ENCODE results near the gene CPLX3. TPM values are rescaled to one million over a fixed set of nuclear protein-coding genes. Genes with fewer than 3 reads are reported as not detected.
"Not testable (repeated sequence)": the region's sequence is repeated elsewhere in the genome, so short reads cannot be mapped to it uniquely, and the experiment has no call there.

CPLX3 gene, protein sequence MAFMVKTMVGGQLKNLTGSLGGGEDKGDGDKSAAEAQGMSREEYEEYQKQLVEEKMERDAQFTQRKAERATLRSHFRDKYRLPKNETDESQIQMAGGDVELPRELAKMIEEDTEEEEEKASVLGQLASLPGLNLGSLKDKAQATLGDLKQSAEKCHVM
- not detected for total RNA-seq

DNA sequence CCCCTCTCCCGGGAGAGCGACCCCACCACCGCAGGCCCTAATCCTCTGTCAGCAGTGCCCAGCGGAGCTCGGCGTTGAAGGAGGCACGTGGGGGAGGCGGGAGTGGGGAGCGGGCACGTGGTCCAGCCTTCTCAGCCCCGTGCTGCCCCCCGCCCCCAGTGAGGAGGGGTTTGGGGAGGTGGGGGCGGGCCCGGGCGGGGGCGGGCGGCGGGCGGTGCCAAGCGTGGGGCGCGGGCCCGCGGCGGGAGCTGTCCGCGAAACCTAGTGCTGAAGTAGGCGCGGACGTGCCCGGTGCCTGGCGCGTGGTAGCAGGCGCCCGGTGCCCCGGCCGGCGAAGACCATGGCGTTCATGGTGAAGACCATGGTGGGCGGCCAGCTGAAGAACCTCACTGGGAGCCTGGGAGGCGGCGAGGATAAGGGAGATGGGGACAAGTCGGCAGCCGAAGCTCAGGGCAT is at the start of gene CPLX3:
Gene CPLX3, plus strand, starts transcription at position 264 of the 456 bp plus-strand sequence. Its CDS starts 77 bp downstream, at position 341.
- DNase-seq (ENCODE audit: low spot score): no peak

DNA sequence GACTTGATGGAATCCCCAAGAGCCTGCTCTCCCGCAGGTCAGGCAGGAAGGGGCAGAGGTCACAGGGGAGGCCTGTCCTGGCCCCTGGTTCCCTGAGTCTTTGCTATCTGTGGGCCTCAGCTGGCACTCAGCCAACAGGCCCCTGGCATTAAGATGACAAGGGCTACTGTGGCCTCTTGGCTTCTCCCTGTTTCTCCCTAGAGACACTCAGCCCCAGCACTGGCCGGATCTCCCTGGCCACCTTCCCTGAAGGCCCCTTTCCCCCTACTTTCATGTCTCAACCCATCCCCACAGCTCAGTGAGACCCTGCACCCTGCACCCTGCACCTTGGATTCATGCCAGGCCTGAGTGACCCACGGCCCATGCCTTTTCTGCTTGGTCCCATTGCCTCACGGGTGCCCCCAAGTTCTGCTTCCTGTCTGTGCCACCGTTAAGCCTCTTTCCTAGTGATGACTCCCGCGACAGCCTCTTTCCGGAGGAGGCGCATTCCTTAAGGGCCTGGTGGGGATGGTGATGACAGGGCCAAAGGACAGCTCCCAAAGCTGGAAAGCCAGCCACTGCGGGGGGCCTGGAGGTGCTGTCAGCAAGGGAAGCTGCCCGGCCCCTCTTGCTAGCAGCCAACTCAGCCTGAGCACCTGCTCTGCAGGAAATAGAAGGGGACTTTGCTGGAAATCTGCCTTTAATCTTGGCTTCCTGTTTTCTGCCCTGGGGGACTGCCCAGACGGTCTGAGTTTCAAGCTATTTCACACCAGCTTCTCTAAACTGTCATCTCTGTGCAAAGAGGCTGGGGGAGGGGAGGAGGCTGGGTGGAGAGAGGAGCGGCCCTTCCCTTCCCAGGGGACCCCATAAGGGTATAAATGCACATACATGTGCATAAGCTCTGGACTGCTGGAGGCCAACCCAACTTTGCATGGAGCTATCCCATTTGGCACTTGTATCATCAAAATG is 49.3 kb upstream of the CPLX3 start:
- no peak for DNase-seq (ENCODE audit: low spot score)

DNA sequence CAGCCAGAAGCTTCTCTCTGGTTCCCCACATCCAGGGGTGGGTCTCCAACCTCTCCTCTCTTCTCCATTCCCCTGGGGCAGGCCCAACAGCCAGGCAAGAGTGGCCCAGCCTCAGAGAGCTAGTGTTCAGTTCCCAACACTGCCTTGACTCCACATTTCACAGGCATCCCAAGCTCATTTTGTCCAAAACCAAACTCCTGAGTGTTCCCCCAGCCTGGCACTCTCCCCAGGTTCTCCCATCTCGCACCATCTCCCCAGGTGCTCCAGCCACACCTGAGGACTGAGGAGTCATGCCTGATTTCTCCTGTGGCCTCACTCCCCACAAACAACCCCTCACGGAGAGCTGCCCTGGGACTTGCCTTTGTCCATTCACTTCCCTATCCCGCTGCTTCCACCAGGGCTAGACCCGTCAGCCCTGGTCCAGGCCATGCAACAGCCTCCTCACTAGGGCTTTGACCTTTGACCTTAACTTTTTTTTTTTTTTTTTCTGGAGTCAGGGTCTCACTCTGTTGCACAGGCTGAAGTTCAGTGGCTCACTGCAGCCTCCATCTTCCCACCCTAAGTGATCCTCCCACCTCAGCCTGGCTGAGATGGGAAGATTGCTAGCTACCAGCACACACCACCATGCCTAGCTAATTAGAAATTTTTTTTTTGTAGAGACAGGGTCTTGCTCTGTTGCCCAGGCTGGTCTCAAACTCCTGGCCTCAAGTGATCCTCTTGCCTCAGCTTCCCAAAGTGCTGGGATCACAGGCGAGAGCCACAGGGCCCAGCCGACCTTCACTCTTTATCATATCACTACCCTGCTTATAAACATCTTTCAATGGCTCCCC is 48.4 kb upstream of the CPLX3 start:
- no peak for DNase-seq (ENCODE audit: low spot score)

DNA sequence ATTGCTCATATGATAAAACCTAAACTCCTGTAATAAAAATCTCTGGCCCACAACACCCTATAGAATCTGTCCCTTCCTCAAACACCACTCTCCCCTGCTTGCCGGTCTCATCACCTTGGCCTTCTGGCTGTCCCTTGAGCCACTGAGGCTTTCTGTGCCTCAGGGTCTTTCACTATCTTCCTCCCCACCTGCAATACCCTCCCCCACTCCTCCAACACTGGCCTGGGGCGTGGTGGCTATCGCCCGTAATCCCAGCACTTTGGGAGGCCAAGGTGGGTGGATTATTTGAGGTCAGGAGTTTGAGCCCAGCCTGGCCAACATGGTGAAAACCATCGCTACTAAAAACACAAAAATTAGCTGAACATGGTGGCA is 47.8 kb upstream of the CPLX3 start:
- no peak for DNase-seq (ENCODE audit: low spot score)

DNA sequence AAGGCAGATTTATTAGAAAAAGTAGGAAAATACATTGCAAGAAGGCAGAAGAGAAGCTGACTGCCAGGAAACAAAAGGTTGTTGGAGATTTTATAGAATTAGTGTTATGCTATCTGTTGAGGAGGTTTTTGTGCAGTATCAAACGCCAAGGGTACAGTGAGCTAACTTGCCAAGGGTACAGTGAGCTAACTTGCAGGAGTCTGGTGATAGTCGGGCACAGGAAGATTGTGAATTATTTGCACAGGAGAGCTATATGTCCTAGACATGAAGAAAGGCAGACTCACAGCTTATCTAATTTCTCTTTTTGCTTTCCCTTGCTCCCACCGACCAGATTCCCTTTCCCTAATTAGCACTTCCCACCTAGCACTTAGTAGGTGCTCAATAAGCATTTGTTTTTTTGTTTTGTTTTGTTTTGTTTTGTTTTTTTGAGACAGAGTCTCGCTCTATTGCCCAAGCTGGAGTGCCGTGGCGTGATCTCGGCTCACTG is 47.2 kb upstream of the CPLX3 start:
- DNase-seq (ENCODE audit: low spot score): no peak

DNA sequence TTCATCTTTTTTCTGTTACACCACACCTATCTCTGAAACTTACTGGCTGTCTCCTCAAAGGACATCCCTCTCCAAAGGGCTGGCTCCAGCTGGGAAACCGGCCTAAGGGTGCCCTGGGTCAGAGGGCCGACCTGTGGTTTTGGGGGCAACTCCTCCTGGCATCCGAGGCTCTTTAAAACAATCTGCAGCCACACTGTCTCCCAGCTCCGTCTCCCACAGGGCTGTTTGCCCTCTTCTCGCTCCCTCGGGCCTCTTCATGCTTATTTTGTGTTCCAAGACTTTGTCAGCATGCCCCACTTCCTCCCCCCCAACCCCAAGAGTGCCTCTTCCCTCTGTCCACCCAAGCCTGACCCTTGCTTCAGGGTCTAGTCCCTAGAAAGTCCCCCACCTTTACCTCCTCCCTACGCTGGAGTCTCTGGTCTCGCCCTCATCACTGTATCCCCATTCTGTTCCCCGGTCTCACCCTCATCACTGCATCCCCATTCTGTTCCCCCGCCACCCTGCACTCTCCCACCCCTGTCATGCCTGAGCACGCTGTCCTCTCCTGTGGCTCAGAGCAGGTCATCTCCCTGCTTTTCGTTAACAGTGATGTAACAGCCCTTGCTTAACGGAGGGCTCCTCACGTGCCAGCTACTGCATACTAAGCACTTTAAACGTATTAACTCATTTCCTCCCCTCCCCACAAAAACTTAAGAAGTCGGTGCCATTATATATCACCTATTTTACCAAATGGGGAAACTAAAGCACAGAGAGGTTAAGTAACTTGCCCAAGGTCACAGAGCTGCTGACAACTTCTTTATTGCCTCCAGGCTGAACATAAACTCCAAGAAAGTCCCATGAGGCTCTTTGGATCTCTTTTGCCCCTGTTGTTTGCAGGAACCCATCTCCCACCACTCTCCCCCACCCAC is 45.6 kb upstream of the CPLX3 start:
- no peak for DNase-seq (ENCODE audit: low spot score)

DNA sequence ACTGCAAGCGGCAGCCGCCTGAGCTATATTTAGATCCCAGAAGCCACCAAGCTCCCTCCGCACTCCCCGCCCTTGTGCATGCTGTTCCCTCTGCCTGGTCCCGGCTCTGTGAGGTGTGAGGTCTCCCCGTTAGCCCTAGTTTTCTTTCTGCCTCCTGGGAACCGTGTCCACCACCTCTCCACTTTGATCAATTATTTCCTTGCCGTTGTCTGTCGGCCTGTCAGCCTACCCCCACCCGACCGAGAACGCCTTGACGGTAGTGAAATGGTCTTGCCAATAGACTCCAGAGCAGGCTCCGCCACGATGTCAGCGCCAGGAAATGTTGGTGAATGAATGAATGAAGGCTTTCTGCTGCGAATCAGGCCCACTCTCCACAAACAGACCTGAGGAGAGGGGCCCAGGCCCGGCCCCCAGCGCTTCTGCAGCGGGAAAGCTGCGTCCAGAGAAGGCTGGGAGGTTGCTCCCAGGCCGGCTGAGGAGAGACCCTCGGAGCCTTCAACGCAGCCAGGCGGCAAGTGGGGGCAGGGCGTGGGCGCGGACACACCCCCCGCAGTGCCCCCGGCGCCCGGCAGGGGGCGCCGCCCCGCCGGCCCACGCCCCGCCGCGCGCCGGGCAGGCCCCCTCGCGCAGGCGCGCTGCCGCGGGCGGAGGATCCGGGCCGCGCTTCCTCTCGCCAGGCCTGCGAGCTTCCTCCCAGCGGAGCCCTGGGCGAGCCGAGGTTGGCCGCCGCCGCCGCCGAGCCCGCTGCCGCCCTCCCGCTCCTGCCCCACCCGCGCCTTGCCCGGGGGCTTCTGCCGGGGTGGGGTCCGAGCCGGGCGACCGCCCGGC is 44.8 kb upstream of the CPLX3 start, which contains the start of gene CSK:
Gene CSK, plus strand, starts transcription at position 650 of the 828 bp plus-strand sequence. CDS start 16,218 bp downstream, outside the sequence.
- peak; percentile 67 for DNase-seq (ENCODE audit: low spot score)

DNA sequence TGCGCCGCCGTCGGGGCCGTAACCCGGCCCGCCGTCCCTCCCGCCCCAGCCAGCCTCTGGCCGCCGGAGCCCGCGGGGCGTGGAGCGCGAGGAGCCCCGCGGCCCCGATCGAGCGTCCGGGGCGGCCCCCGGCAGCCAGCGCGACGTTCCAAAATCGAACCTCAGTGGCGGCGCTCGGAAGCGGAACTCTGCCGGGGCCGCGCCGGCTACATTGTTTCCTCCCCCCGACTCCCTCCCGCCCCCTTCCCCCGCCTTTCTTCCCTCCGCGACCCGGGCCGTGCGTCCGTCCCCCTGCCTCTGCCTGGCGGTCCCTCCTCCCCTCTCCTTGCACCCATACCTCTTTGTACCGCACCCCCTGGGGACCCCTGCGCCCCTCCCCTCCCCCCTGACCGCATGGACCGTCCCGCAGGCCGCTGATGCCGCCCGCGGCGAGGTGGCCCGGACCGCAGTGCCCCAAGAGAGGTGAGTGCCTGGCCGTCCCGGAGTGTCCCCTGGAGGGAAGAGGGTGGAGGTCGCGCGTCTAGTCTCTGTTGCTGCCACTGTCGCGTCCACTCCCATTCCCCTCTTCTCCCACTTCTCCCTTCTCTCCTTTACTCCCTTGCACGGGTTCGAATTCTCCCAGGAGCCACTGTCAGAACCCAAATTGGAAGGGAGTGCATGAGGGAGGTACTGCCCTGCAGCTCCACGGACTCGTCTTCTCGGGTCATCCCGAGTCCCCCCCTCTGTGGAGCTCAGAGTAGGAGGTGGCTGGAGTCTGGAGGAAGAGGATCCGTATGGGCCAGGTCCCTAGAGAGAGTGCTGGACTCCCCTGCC is 44.0 kb upstream of the CPLX3 start:
- no peak for DNase-seq (ENCODE audit: low spot score)

DNA sequence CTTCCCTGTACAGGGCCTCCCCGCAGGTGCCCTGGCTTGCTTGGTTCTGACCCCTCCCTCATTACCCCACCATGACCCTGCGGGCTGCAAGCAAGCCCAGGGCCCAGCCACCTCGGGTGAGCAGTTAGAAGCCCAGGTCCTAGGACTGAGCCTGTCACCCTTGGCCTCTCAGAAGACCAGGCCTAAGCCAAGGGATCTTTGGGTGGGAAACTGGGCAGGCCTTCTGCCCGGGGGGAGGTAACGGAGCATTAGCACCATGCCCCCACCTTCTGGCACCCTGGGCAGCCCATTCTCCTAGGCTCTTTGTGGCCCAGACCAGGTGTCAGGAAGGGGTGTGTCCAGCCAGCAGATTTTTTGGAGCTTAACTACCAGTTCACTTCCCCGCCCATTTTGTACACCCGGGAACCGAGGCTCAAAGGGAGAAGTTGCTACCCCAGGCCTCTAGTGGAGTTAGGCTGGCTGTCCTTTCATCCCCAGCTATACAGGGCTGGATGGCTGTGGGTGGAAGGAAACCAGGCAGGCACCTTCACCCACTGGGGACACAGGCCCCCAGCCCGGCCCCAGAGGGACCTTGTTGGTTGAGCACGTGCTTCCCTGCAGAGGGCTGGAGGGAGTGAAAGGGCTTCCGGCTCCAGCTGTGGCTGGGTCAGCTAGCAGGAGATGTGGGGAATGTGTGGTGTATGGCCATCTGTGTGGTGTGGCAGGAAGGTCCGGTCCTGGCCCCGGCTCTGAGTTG is 43.2 kb upstream of the CPLX3 start:
- no peak for DNase-seq (ENCODE audit: low spot score)

DNA sequence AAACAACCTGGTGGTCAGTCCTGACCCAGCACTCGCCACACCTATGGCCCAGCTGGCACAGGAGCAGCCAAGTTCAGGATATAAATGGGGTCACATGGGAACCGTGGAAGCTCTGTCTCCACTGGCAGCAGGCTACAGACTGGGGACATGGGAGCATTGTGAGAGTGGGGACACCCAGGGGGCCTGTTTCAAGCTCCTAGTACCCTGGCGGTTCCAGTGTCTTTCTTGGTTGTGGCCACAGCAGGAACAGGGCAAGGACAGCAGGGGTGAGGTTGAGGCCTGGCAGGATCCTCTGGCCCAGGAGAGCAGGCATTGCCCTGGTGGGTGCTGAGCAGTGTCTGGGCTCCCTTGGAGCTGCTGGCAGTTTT is 42.6 kb upstream of the CPLX3 start:
- DNase-seq (ENCODE audit: low spot score): no peak

DNA sequence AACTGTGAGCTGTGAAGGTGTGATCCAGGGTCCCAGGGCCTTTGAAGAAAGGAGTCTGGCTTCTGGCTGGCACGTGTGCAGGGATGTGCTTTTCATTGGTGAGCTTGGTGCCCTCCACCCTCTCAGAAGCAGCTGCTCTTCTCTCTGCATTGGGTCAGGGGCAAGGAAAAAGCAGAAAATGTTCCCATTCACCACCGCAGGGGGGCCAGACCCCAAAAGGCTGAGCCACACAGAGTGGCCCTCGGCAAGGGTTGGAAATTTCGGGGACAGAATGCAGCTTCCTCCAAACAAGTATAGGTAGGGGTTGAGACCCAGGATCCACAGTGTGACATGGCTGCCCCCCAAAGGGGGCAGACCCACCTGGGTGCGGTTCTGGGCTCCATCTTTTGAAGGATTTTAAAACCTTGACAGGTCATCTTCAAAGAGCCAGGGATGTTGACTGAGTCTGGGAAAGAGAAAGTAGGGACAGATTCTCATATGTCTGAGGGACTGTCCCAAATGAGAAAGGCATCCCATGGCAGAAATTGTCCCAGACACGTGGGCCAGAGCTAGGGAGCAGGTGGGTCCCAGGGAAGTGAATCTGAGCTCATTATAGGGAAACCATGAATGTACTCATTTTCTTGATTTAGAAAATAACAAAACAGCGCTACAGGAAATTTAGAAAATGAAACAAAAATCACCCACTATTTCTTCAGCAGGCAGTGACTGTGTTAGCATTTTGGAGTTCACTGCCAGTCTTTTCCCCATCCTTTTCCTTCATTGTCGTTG is 41.8 kb upstream of the CPLX3 start:
- no peak for DNase-seq (ENCODE audit: low spot score)

DNA sequence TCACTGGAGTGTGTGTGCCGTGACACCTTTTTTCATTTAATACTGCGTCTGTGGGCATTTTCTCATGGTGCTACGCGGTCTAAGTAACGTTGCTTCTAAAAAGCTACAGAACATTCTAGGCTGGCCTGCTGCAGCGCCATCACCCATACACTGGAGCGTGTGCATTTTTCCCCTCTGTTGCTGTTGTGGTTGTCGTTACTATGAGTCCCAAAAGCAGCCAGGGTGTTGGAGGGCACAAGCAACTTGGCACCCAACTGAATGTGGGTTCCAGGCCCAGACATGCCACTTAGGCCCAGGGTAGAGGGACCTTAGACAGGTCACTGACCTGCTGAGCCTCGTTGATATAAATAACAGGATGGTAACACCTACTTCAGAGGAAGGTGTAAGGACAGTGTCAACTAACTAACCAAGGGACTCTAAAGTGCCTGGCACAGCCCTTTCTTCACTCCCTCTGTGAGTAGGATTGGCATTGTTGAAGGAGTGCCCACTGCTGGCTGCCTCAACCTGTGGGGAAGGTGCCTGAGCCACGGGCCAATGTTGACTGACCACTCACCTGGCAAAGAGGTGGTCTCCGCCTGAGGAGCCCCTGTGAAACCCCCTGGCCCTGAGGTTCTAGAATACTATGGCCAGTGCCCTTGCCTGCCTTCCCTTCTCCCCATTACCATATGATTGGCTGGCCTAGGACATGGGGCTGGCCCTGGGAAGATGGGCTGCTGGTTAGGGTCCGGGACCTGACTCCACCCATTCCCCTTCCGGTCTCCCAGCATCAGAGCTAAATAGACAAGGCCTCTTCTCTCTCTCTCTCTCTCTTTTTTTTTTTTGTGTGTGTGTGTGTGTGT is 41.0 kb upstream of the CPLX3 start:
- no peak for DNase-seq (ENCODE audit: low spot score)

DNA sequence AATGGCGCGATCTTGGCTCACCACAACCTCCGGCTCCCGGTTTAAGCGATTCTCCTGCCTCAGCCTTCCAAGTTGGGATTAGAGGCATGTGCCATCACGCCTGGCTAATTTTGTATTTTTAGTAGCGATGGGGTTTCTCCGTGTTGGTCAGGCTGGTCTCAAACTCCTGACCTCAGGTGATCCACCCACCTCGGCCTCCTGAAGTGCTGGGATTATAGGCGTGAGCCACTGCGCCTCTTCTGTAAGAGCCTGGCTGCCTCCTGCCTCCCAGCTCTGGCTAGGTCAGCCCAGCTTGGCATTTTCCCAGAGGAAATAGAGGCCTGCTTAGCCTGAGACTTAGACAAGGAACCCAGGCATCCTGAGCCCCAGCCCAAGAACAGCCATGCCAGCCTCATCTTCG is 40.3 kb upstream of the CPLX3 start:
- not testable (repeated sequence) for DNase-seq (ENCODE audit: low spot score)

DNA sequence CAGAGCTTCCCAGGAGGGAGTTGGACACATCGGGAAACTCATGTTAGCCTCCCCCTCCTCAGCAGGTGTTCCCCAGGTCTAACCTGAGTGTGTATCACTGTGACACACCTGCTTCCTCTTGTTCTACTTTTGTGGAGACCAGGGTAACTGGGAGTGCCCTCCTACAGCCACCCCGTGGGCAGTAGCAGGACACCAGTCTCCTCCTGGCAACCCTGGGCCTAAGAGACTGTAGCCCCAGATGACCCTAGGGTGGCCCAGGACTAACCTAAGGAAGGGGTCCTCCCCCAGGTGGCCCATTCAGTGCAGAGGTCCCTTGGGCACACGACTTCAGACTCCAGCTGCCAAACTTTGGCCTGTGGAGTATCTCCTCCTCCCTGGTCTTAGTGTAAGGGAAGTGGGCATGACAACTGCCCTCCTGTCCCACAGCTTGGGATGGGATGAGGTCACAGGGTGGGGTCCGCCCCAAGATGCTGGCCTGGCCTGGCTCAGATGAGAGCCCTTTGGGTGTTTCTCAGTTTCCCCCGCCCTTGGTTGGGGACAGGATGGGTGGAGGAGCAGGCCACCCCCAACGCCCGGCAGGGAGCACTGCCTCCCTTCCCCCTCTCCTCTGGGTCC is 39.8 kb upstream of the CPLX3 start:
- DNase-seq (ENCODE audit: low spot score): no peak

DNA sequence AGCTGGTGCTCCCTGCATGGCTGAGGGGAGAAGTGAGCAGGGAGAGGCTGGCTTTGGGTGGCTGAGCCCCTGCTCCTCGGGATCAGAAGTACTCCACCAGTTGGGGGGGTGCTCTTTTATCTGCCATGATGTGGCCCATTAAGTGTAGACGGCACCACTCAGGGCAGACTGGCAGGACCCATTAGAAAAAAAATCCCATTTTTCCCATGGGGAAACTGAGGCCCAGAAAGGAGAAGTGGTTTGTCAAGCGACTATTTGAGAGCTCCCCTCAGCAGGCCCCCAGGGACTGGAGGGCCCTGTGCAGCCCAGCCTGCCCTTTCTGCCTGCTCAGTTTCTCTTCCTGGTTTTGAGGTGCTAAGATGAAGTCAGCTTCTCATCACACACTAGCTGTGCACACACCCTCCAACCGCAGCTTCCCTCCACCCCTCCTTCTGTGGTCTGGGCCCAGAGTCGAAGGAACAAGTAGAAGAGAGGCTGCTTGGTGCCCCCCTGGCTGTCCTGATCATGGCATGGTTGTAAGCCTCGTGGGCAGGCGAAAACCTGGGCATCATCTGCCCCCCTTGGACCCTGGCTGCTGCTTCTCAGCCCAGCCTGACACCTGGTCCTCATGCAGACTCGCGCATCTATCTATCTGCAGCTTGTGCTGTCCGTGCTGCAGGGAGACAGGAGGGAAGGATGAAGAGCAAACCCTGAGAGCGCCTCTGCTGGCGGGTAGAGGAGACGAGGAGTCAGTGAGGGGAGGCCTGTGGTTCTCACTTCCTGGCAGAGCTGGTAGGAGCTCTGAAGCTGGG is 39.0 kb upstream of the CPLX3 start:
- peak; percentile 77 for DNase-seq (ENCODE audit: low spot score)

Measured in mucosa of gallbladder (tissue), 1 donor.